NT2/D1 (cell line): ENCODE results near the gene SCARB1.

ENCODE experiments used
- DNase-seq: peaks from one replicate; pipeline ENCODE4 v3.0.0-alpha.2; 2011; ENCODE audit warnings: low read depth, low spot score
- H3K27me3 ChIP-seq: 2 replicates; pipeline ENCODE4 v1.6.0; 2011; ENCODE audit warnings: mild to moderate bottlenecking; ENCODE audit not compliant: insufficient read length, insufficient read depth
- H3K36me3 ChIP-seq: 2 replicates; pipeline ENCODE4 v1.6.1; 2011; ENCODE audit warnings: mild to moderate bottlenecking, low read length, mixed read lengths; ENCODE audit not compliant: insufficient read depth, insufficient read length
- H3K4me1 ChIP-seq: 2 replicates; pipeline ENCODE4 v1.5.1; 2011; ENCODE audit not compliant: insufficient read depth, insufficient read length
- H3K4me3 ChIP-seq: 2 replicates; pipeline ENCODE4 v1.5.1; 2011; ENCODE audit warnings: low read depth; ENCODE audit not compliant: insufficient read length
- H3K9ac ChIP-seq: 2 replicates; pipeline ENCODE4 v1.6.0; 2011; ENCODE audit warnings: low read depth; ENCODE audit not compliant: insufficient read length
- H3K9me3 ChIP-seq: 2 replicates; pipeline ENCODE4 v1.5.1; 2011; ENCODE audit warnings: mild to moderate bottlenecking, low read length; ENCODE audit not compliant: insufficient read depth
- SUZ12 ChIP-seq: IDR thresholded peaks from 2 replicates; pipeline ENCODE4 v1.6.1; 2011; ENCODE audit not compliant: insufficient read length, insufficient read depth; ENCODE audit errors: extremely low read depth
- YY1 ChIP-seq: IDR thresholded peaks from 2 replicates; pipeline ENCODE4 v1.6.1; 2011; ENCODE audit not compliant: insufficient read length, insufficient read depth
- ZNF274 ChIP-seq: IDR thresholded peaks from 2 replicates; pipeline ENCODE4 v1.6.1; 2011; ENCODE audit warnings: mild to moderate bottlenecking, low read depth, low read length

Gene SCARB1

DNA sequence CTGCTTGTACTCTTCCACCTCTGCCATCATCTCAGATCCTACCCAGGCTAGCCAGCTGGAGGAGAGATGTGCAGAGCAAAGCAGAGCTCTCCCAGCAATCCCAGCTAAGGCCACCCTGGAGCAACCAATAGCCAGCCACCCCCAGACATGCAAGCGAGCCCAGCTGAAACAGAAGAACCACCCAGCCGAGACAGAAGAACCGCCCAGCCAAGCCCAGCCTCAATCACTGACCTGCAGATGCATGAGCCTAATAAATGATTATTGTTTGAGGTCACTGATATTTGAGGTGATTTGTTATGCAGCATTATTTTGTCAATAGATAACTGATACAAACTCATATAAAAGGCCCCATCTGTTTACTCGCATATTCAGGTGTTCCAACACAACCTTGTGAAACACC is 106.3 kb downstream of the SCARB1 start:
- peaks cover 19% of the 10 kb centered on the region for H3K4me1 ChIP-seq
- no peaks in the 10 kb centered on the region for H3K36me3 ChIP-seq
- H3K4me3 ChIP-seq: no peak overlapping the region
- DNase-seq: no peak
- no peak for TF ChIP-seq YY1
- TF ChIP-seq SUZ12: no peak
- TF ChIP-seq ZNF274: no peak
- no peaks in the 10 kb centered on the region for H3K27me3 ChIP-seq
- H3K9ac ChIP-seq: no peak overlapping the region
- H3K9me3 ChIP-seq: peaks cover 42% of the 10 kb centered on the region

DNA sequence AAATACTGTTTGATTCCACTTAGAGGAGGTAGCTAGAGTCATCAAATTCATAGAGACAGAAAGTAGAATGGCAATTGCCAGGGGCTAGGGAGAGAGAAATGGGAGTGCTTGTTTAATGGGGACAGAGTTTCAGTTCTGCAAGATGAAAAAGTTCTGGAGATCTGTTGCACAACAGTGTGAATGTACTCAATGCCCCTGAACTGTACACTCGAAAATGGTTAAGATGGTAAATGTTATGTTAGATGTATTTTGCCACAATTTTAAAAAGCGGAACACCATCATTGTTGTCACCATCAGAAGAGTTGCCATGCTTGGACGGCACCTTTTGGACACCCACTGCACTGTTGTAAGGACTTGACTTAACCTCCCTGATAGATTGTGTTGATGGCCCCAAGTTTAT is 106.9 kb downstream of the SCARB1 start:
- no peak for DNase-seq
- H3K4me3 ChIP-seq: no peak overlapping the region
- H3K4me1 ChIP-seq: peaks cover 19% of the 10 kb centered on the region
- H3K27me3 ChIP-seq: no peaks in the 10 kb centered on the region
- H3K9me3 ChIP-seq: peaks cover 39% of the 10 kb centered on the region
- TF ChIP-seq YY1 (no peak), ZNF274 (no peak), SUZ12 (no peak)
- no peaks in the 10 kb centered on the region for H3K36me3 ChIP-seq
- no peak overlapping the region for H3K9ac ChIP-seq

DNA sequence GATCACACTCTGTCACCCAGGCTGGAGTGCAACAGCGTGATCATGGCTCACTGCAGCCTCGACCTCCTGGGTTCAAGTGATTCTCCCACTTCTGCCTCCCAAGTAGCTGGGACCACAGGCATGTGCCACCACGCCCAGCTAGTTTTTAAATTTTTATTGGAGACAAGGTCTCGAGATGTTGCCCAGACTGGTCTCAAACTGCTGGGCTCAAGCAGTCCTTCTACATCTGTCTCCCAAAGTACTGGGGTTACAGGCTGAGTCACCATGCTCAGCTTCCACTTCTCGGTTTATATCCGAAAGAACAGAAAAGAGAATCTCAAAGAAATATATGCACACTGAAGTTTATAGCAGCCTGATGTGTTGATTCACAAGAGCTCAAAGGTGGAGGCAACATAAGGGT is 107.5 kb downstream of the SCARB1 start:
- peaks cover 21% of the 10 kb centered on the region for H3K4me1 ChIP-seq
- TF ChIP-seq YY1 (no peak), SUZ12 (no peak), ZNF274 (no peak)
- no peaks in the 10 kb centered on the region for H3K36me3 ChIP-seq
- DNase-seq: no peak
- H3K4me3 ChIP-seq: no peak overlapping the region
- no peak overlapping the region for H3K9ac ChIP-seq
- H3K9me3 ChIP-seq: peaks cover 39% of the 10 kb centered on the region
- no peaks in the 10 kb centered on the region for H3K27me3 ChIP-seq

DNA sequence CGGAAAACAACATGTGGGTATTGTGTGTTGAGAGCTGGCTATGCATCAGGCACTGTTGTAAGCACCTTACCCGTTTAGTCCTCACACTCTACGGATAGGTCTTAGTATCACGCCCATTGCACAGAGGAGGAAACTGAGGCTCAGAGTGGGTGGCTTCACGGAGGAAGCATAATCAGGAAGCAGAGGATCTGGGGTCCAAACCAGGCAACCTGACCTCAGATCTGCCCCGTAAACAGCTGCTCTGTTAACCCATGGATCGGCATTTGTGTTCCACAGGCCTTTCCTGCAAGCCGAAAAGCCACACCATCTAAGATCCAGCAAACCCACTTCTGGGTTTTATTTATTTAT is 107.9 kb downstream of the SCARB1 start:
- TF ChIP-seq ZNF274 (no peak), SUZ12 (no peak), YY1 (no peak)
- H3K4me3 ChIP-seq: no peak overlapping the region
- H3K9me3 ChIP-seq: peaks cover 39% of the 10 kb centered on the region
- no peaks in the 10 kb centered on the region for H3K27me3 ChIP-seq
- H3K36me3 ChIP-seq: no peaks in the 10 kb centered on the region
- H3K4me1 ChIP-seq: peaks cover 22% of the 10 kb centered on the region
- H3K9ac ChIP-seq: no peak overlapping the region
- no peak for DNase-seq

DNA sequence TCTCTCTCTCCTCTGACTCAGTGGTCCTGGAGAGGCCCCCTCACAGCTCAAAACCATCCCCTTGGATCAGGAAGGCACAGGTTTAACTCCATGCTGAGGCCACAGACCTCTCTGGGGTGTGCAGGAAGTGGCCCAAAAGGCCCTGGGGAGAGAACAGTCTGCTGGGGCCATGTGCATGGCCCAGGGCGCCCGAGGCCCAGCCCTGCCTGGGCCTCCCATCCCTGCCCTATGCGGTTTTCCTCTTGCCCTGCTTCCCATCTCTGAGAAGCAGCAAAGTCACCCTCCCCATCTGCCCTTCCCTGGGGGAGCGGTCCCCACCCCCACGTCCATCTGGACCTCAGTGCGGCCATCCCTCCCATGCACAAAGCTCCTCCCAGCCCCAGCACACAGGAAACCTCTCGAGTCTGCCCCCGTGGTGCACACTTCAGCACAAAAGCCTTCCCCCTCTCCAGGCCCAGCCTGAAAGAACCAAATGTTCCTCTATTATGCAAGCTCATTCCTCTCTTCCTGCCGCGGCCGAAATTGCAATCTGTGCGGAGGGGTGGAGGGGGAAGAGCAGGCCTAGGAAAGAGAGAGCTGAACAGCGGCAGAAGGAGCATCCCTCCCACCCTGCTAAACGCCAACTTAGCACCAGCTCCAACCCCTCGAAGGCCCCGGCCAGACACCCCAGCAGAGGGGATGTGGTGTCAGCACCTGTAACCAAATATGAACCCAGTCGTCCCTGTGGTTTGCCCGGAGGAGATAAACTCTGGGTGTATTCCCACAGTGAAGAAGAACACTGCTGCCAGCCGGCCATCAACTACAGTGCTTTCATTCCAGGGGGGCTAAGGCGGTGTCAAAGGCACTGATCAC is 108.5 kb downstream of the SCARB1 start:
- H3K36me3 ChIP-seq: no peaks in the 10 kb centered on the region
- peaks cover 24% of the 10 kb centered on the region for H3K4me1 ChIP-seq
- H3K4me3 ChIP-seq: no peak overlapping the region
- peak; percentile 82 for DNase-seq
- no peaks in the 10 kb centered on the region for H3K27me3 ChIP-seq
- peak overlapping the region; percentile 42 for H3K9ac ChIP-seq
- peaks cover 39% of the 10 kb centered on the region for H3K9me3 ChIP-seq
- TF ChIP-seq YY1 (no peak), SUZ12 (no peak), ZNF274 (no peak)

DNA sequence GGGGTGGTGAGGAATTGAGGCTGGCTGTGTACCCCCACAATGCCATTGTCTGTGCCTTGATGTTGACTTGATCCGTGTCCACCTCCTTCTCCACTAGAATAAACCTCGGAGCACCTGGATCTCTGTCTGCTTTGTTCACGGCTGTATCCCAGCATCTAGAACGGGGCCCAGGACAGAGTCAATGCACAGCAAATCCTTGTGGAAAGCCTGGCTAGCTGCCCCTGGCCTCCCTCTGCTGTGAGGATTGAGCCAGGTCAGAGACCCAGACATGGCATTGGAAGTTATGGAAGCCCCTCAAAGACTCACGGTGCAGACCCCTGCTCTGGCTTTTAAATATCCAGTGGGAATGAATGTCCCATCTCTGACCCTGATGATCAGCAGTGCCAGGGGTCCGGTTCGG is 109.2 kb downstream of the SCARB1 start:
- Histone ChIP-seq H3K36me3 (no peaks in the 10 kb centered on the region), H3K9ac (peak overlapping the region; percentile 42), H3K4me1 (peaks cover 26% of the 10 kb centered on the region), H3K4me3 (no peak overlapping the region), H3K9me3 (peaks cover 39% of the 10 kb centered on the region), H3K27me3 (no peaks in the 10 kb centered on the region)
- no peak for DNase-seq
- TF ChIP-seq YY1: no peak
- no peak for TF ChIP-seq ZNF274
- no peak for TF ChIP-seq SUZ12

DNA sequence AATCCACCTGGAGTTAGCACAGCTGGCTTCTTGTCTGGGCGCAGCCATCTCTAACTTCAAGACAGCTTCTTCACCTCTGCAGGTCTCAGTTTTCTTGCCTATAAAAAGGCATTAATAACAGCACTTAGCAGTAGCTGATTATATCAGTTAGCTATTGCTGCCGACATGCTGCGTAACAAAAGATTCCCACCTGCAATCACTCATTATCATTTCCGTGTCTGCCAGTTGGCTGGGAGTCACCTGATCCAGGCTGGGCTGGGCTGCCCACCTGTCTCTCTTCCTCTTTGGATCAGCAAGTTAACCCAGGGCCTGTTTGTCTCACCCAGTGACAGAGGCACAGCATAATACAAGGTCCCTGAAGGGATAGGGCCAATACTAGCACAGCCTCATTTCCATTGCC is 109.7 kb downstream of the SCARB1 start:
- no peak overlapping the region for H3K9ac ChIP-seq
- H3K9me3 ChIP-seq: peaks cover 39% of the 10 kb centered on the region
- peaks cover 29% of the 10 kb centered on the region for H3K4me1 ChIP-seq
- TF ChIP-seq ZNF274 (no peak), YY1 (no peak), SUZ12 (no peak)
- H3K36me3 ChIP-seq: no peaks in the 10 kb centered on the region
- no peak for DNase-seq
- H3K27me3 ChIP-seq: no peaks in the 10 kb centered on the region
- H3K4me3 ChIP-seq: no peak overlapping the region
